ENCODE data around the gene MAN2A1.

DNA sequence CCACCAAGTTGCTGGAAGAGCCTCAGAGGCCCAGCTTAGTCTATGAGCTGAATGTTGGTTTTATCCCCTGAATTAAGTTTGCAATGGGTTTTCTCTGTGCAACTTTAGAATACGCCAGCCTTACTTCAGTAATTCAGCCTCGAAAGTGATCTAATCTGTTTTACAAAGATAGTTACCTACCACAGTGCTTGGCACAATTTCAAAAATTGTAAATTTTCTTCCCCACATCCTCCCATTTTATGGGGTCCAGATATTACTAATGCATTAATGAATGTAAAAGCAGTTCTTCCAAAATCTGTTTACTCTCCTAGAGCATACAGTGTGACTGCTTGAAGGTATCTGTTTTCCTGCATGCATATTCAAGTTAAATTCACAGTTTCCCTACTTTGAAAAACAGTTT lies 172.6 kb downstream of the MAN2A1 start:
- TF ChIP-seq EZH2 (IDR thresholded peaks at IDR 0.05; ENCODE audit: insufficient read depth, poor library complexity, severe bottlenecking) (no peak), EZH2phosphoT487 (IDR thresholded peaks at IDR 0.05; ENCODE audit: insufficient read depth, low read depth) (no peak)
